Left ventricle myocardium superior (tissue), 1 donor: ENCODE data around the gene BRAP. TPM values are rescaled to one million over a fixed set of nuclear protein-coding genes. Genes with fewer than 3 reads are reported as not detected.
"Not testable (repeated sequence)": the region's sequence is repeated elsewhere in the genome, so short reads cannot be mapped to it uniquely, and the experiment has no call there.

ENCODE experiments used
- ATAC-seq: fragments of 200-7000 bp; cut with Tn5 transposase; one replicate; pipeline ENCODE4 v1.9.1; 2020; ENCODE audit warnings: mild to moderate bottlenecking, moderate library complexity
- DNase-seq: peaks from one replicate; pipeline ENCODE4 v3.0.0-alpha.2; 2020
- intact Hi-C: fragments of 100-400 bp; cut with micrococcal nuclease; formaldehyde crosslinking; loops from one replicate; pipeline ENCODE4 v1.11.0; 2022
- total RNA-seq: library from RNA; stranded (reverse); fragmentation: NEBNext Ultra II Directional; extraction: Animal tissue kit (Norgen Biotek cat#: 25700); gene quantifications from one replicate; pipeline ENCODE4 v1.2.1, GENCODE V29; 2021
- donor health status: DM: no; HTN: yes; CAD: no; lungs with severe emphysema.

The BRAP gene
- total RNA-seq, 1 donor from 2014 or later = 16.4 TPM

DNA sequence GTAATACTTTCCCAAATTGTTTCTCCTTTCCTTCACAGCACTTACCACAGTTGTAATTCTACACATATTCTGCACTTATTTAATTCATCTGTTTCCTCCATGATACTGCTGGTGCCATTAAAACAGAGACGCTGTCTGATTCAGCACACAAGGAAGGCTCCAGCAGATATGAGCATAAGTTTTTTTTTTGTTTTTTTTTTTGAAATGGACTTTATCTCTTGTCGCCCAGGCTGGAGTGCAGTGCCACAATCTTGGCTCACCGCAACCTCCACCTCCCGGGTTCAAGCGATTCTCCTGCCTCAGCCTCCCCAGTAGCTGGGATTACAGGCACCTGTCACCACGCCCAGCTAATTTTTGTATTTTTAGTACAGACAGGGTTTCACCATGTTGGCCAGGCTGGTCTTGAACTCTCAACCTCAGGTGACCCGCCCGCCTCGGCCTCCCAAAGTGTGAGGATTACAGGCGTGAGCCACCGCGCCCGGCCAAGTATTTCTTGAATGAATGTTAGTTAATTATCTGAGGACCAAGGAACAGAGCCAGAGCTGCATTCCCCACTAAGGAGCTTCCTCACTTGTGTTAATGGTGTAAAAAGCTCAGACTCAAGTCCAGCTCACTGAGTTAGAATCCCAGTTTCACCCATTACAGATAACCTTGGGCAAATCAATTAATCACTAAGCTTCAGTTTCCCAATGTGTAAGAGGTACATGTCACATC, 1.1 kb downstream of the BRAP start:
- DNase-seq, intact Hi-C loops, ATAC-seq: not testable (repeated sequence)

DNA sequence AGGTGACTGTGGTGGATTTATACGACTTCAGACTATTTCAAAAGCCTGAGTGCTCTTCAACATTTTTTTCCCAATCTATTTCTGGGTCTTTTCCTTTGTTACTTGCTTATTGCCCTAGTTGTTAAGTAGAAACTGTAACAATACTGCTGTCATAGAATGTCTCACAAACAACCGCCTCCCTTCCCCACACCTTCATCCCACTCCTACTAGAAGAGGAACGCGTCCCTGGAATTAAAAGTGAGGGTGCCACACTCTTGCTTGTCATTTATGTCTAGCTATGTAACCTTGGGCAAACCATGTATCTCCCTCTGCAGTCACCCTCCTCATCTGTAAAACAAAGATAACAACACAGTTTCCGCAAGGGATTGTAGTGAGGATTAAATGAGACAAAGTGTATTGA, 8.6 kb downstream of the BRAP start:
- intact Hi-C loops = no loop called here
- ATAC-seq = no peak
- no peak for DNase-seq

DNA sequence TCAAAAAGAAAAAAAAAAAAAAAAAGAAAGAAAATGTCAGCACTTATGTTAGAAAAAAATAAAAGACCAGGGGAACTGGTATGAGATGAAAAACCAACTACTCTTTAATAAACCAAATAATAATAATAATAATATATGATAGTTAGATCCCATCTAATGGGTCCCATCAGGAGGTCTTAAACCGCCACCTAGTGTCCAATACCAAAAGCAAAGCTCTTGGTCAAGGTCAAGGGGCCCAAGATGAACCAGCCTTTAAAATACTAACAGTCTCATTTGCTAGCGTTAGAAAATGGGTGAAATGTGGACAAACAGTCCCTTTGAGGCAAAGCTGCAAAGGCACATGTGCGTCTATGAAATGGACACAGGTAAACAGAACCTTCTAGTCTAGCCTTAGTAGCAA, 12.3 kb downstream of the BRAP start:
- ATAC-seq (peak; percentile 26), DNase-seq (no peak)
- intact Hi-C loops = no loop called here

DNA sequence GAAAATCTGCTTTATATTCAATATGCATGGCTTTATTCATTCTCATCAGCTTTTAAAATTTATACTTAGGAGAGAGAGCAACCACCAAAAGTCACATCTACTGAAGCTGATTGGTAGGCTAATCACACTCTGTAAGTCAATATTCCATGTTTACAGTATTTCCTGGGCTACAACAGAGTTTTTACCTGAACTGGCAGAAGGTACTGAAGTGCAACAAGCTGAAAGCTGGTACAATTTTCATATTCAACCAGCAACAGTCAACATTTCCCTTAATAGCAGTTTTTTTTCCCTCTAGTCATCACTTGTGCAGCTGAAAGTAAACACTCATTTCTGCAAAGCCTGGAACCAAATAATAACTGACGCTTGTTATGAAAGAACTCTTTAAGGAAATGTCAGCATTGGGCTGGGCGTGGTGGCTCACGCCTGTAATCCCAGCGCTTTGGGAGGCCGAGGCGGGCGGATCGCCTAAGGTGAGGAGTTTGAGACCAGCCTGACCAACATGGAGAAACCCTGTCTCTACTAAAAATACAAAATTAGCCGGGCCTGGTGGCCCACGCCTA, 12.9 kb downstream of the BRAP start:
- ATAC-seq = no peak
- intact Hi-C loops = no loop called here
- DNase-seq = no peak

DNA sequence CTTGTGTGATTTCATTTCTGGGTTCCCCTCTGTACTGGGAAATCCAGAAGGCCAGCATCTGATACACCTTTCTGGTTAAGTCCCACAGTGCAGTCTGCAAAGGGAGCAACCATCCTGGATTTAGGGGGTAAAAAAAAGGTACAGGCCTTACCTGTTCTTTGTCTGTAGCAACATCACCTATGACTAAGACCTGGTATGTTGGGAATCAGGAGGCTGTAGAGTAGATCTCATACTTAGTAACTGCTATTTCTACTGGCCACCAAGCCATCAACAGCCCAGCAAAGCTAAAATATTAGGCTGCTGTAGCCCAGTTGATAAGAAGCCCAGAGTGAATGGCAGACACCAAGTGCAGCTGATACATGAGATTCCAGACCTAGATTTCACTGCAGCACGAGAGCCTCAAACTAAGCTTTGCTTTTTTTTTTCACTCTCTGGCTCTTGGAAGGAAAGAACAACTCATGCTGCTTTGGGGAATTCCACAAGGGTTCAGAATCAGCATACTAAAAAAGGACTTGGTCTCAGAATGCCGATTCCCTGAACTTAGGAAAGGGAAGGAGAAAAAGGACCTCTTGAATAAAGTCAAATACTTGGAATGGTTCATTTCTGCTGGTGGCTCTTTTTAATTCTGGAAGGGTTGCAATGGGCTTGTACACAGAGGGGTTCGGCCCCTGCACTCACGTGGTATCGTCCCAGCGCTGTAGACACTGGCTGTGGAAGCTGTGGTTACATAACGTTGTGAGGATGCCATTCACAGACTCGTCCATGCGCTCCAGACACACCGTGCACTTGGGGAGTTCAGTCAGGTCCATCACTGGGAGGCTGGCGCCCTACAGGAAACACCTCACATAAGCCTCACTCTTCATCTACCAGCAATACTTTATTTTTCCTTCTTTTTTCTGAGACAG, 20.5 kb downstream of the BRAP start:
- no peak for ATAC-seq
- DNase-seq = no peak
- intact Hi-C loops = no loop called here

DNA sequence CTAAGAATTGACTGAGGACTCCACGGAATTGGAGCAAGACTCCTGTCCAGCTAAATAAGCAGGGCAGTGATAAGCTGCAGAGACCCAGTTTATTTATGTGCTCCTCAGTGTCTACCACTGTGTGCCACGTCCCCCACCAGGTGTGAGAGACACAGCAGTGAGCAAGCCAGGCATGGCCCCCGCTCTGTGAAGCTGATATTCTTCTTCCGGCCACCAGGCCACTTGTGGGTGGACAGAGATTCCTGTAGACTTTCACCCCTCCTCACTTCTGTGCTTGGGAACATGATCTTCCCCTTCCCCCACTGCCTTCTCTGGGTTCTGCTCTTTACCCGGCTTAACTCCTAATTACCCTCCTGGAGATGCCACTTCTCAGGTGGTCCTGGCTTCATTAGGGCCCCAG, 21.3 kb downstream of the BRAP start:
- intact Hi-C loops = no loop called here
- ATAC-seq (no peak), DNase-seq (no peak)

DNA sequence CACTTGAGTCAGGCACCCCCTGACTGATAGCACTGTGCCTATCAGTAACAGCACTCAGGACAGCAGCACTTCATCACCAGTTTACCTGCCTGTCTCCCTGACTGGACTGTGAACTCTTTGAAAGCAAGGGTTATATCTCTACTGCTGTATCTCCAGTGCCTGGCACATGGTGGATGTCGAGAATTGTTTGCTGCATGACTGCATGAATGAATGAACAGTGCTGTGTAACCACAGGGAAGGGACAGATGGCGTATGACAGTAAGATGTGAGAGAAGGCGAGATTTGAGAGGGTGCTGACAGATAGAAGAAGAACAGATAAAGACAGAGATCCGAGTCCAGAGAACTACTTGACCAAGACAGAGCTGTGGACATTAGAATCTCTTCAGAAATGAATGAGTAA, 29.7 kb downstream of the BRAP start:
- intact Hi-C loops = no loop called here
- ATAC-seq = peak; percentile 38

DNA sequence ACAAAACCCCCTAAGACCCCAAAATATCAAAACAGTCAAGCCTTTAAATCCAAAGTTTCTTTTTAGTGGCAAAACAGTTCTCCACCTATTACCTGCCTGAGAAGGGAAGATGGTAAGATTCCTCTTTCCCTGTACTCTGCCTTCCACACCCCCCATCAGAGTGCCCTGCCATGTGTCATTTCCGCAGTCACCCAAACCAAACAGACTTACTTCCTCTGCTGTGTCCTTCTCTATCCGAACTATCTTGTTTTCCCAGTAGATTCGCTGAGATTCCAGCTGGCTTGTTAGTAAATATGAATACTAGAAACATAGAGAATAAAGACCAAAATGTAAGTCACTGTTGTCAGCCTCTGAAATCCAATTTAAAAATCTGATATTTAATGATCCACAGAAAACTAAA, 30.4 kb downstream of the BRAP start:
- ATAC-seq (no peak), DNase-seq (no peak)
- intact Hi-C loops = no loop called here

More for the DNA sequence above, 29.7 kb downstream of the BRAP start:
- no peak for DNase-seq

DNA sequence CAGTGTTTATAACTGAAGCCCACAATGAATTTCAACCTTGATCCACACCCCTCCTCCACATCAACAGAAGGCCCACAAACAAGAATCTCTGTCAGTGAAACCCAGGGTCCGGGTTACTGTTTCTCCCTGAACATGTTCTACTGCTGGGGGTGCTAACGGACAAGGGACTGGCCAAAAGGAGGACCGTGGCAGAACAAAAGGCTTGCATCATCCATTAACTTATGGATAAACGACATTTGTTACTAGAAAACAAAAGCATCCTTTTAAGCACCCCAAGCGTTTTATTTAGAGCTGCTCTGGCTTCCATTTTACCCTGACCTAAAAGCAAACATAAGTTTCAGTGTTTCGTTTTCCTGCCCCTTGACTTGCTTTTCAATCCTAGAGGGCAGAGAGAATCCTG, 32.2 kb downstream of the BRAP start:
- ATAC-seq = no peak
- intact Hi-C loops = no loop called here
- no peak for DNase-seq

DNA sequence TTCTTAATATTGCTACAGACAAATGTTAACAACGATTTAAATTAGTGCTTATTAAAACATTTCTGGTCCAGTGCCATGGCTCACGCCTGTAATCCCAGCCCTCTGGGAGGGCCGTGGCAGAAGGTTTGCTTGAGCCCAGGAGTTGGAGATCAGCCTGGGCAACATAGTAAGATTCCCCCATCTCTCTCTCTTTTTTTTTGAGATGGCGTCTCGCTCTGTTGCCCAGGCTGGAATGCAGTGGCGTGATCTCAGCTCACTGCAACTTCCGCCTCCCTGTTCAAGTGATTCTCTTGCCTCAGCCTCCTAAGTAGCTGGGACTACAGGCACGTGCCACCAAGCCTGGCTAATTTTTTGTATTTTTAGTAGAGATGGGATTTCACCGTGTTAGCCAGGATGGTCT, 33.2 kb downstream of the BRAP start:
- ATAC-seq, DNase-seq, intact Hi-C loops: not testable (repeated sequence)

DNA sequence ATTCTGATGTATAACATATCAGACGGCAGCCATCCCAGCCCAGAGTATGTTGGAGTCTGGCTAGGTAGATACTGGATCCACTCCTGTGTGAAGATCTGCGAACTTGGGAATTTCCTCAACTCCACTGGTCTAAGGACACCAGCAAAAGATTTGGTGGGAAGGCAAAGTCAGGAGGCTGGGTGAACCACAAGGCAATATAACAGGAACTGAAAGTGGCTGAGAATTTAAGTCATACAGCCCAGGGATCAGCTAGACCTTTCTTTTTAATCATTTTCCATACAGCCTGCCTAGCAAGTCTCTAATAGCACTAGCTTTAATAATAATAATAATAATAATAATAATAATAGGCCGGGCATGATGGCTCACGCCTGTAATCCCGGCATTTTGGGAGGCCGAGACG, 34.8 kb downstream of the BRAP start:
- intact Hi-C loops = no loop called here
- ATAC-seq = no peak
- DNase-seq = no peak

DNA sequence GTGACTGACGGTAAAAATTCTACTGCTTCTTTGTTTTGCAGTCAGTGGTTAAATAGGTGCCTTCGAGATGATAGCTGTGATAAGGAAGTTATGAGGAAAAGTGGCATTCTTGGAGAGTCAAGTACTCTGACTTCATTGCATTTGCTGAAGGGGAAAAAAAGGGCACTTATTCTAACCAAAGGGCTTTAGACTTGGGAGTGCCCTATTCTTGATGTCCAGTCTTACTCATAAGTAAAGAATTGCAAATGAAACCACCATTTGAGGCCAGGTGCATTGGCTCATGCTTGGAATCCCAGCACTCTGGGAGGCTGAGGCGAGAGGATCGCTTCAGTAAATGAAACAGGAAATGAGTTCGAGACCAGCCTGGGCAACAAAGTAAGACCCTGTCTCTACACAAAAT, 40.3 kb downstream of the BRAP start:
- no peak for DNase-seq
- ATAC-seq = no peak
- intact Hi-C loops = no loop called here

DNA sequence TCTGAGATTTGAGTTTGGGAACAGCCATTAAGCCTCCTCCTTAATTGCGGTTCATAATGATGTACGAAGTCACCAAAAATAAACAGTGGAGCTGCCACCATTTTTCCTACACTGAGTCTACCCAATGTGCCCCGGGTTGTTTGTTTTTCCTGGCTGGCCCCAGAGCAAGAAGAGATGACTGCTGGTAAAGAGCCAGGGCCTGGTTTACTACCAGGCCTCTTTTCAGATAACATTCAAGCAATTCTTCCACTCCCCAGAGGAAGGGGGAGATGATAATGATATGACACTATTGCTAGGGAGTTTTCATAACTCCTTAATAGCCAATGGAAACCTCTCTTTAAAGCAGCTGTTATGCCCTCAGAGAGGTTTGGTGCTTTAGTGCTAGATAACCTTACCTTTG, 42.3 kb downstream of the BRAP start:
- ATAC-seq (peak; percentile 74), DNase-seq (no peak)
- intact Hi-C loops = no loop called here

DNA sequence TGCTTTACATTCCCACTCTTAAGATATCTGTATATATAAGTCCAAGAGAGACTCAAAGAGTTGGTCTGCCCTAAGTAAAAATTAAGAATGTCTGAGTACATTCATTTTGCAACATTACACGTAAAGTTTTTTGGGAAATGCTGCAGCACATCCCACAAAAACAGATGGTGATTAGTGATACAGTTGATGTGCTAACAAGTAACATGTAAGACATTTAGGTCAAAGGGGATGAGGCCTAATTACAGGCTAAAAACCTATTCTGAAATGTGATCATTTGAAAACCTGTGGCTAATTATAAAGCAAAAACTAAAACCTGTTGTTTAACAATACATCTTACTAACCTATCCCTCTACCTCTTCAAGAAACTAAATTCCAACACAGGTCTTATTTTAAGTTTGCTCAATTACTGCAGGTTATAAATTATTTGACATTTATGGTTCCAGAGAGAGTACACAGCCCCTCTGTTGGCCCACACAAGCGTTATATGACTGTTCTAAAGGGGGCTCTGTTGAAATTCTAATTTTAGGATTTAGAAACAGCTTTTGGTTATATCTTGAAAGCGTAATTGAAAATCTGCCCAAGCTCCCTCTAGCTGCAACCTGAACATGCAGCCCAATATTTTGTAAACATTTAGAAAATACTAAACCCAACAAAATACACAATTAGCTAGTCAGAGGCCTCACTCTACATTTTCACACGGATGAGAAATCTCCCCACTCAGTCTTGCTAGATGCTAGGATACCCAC, 42.9 kb downstream of the BRAP start:
- no peak for DNase-seq
- intact Hi-C loops = no loop called here
- ATAC-seq = no peak

DNA sequence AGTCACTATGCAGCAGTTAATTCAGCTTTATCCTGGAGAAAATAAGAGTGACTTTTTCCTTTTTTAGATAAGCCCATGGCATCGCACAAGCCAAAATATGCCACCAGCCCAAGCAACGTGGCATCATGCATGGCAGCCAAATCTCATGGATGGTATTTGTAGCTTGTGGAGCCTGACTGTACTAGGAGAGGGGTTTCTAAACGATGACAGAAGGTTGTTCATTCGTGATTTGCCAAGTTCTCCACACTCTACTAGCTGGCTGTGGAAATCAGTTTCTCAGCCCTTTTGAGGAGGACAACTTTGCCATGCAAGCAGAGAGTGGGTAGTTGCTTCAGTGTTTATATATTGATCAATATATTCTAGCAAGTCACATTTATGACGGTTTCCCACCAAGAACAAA, 45.2 kb downstream of the BRAP start:
- no peak for ATAC-seq
- intact Hi-C loops = no loop called here
- no peak for DNase-seq

DNA sequence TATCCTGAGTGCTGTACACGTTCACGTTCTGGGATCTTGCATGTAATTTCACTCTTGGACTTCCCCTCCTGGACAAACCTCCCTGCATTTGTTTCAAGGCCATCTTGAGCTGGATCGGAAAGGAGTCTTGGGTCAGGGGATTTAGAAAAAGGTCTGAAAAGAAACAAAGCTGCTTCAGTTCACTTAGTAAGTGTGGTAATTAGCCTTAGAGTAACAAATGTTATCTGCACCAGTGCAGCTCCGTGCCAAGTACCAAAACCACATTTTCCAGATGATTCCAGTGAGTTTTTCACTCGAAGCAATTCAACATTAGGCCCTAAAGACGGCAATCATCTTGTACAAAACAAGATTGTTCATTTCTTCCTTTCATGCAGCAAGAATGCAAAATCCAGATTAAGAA, 47.2 kb downstream of the BRAP start:
- ATAC-seq (no peak), DNase-seq (no peak)
- intact Hi-C loops = no loop called here

DNA sequence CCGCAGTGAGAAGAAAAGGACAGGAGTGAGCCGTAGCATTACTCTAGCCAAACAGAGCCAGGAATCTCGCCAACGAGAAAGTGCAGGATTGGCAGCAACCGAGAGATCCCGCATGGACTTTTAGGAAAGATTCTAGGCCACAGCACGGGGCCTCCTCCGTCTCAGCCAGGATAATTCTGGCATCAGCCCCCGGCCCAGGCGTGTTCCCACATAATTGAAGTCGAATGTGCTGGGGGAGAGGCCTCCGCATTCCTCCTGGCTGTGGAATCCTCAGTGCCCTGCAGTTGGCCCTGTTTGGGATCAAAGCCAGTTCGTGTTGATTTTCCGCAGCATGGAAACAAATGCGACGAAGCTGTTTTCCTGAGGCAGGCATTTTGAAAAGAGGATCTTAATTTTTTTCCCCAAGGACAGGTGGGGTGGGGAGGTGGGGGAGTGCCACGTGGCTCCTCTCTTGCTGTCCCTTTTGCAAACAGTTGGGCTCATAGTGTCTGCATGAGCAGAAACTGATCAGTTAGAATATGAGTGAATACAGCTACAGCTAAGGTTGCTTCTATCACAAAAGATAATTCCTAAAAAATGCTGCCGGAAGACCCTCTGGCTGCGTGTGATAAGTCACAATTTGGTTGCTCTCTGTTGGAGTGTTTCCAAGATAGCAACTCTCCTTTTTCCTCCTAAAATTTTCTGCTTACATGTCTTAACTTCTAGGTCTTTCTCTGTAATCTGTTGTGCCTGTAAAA, 49.4 kb downstream of the BRAP start:
- ATAC-seq = peak; percentile 84
- intact Hi-C loops = no loop called here
- DNase-seq = peak; percentile 77

DNA sequence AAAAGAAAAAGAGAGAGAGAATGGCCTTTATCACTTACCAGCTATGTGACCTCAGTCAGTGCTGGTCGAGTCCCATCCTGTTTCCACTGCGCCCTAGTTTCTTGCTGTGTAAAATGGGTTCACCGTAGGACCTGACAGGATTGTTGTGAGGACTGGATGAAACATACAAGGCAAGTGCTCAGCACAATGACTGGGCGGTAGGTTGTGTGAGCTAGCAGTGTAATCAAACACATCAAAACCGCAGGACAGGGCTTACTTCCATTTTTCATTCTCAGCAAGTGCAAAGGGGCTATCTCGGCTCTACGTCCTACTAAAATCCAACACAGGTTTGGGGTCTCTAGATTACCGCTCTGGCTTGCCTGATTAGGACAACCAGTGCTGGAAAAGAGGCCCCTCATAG, 50.2 kb downstream of the BRAP start:
- DNase-seq = no peak
- ATAC-seq = peak; percentile 21
- intact Hi-C loops = no loop called here
